Heart left ventricle (tissue), 16 donors: ENCODE data around the gene CHN2. TPM values are rescaled to one million over a fixed set of nuclear protein-coding genes. Genes with fewer than 3 reads are reported as not detected.
A peak's percentile ranks its signal among the peaks of the same experiment; 100 is the strongest.

Experiments used
- ATAC-seq, 4 donors: fragments of 200-7000 bp; cut with Tn5 transposase; one replicate each; pipeline ENCODE4 v1.9.1; 2020 to 2022; ENCODE audit warnings: moderate library complexity in 4 of 4, mild to moderate bottlenecking in 3 of 4, moderate number of reproducible peaks in 1 of 4
- DNase-seq, 5 donors: peaks; one replicate each; pipeline ENCODE4 v3.0.0-alpha.2; 2020
- H3K27ac ChIP-seq, 12 donors: fragments of 200-600 bp; sonication (generic) in 4 of 12; one replicate each; pipeline versions ENCODE4 v1.5.0 to v1.8.0; 2016 to 2022; ENCODE audit warnings: mild to moderate bottlenecking in 2 of 12
- H3K27me3 ChIP-seq, 9 donors: fragments of 200-600 bp; sonication (generic) in 2 of 9; one replicate each; pipeline versions ENCODE4 v1.5.1 to v1.8.0; 2016 to 2022; ENCODE audit warnings: mild to moderate bottlenecking in 3 of 9
- H3K36me3 ChIP-seq, 9 donors: fragments of 200-600 bp; sonication (generic) in 2 of 9; one replicate each; pipeline versions ENCODE4 v1.5.0 to v1.8.0; 2018 to 2022; ENCODE audit warnings: mild to moderate bottlenecking in 2 of 9
- H3K4me1 ChIP-seq, 12 donors: fragments of 200-600 bp; sonication (generic) in 4 of 12; one replicate each; pipeline versions ENCODE4 v1.5.0 to v1.8.0; 2016 to 2022; ENCODE audit warnings: mild to moderate bottlenecking in 3 of 12
- H3K4me3 ChIP-seq, 12 donors: fragments of 200-600 bp; sonication (generic) in 4 of 12; one replicate each; pipeline versions ENCODE4 v1.5.0 to v1.8.0; 2017 to 2022; ENCODE audit warnings: mild to moderate bottlenecking in 9 of 12, moderate library complexity in 4 of 12
- H3K9me3 ChIP-seq, 12 donors: fragments of 200-600 bp; sonication (generic) in 4 of 12; one replicate each; pipeline versions ENCODE4 v1.5.0 to v1.8.0; 2016 to 2022; ENCODE audit warnings: mild to moderate bottlenecking in 1 of 12
- CTCF ChIP-seq, 12 donors: fragments of 200-600 bp; sonication (generic) in 4 of 12; IDR thresholded peaks; one replicate each; pipeline versions ENCODE4 v1.5.0 to v1.8.0; 2018 to 2022; ENCODE audit warnings: antibody characterized with exemption in 12 of 12, mild to moderate bottlenecking in 5 of 12
- POLR2A ChIP-seq, 2 donors: fragments of 450-650 bp; IDR thresholded peaks; one replicate each; pipeline ENCODE4 v1.6.1; 2017; ENCODE audit warnings: antibody characterized with exemption in 2 of 2, mild to moderate bottlenecking in 2 of 2, moderate library complexity in 2 of 2
- WGBS, 4 donors: extraction: QIAGEN DNeasy Blood & Tissue Kit in 2 of 4; methylation state at CpG; one replicate each; pipeline versions ENCODE4 v1.1.5 to v1.1.7; 2013 to 2018; 5-methylcytosine and 5-hydroxymethylcytosine counted together
- intact Hi-C, 10 donors: fragments of 100-400 bp; cut with DNase I; formaldehyde crosslinking; loops; one replicate each; pipeline versions ENCODE4 v1.11.1 to v1.14.2; 2022
- polyA plus RNA-seq, 2 donors: library from polyadenylated mRNA; stranded (reverse); fragments of 200-250 nt; gene quantifications; one replicate each; pipeline ENCODE4 v1.2.3, GENCODE V29; 2013
- total RNA-seq, 9 donors: library from RNA; depleted of rRNA in 2 of 9; stranded (reverse); fragments of >200 nt in 2 of 9; fragmentation: NEBNext Ultra II Directional in 3 of 9; extraction: Animal tissue kit (Norgen Biotek cat#: 25700) in 3 of 9; gene quantifications; one replicate each; pipeline versions ENCODE4 v1.1.0 to v1.2.4, GENCODE V29; 2016 to 2023
- donor health status: ischemic (EF 13 %, LVEDD 7.1; RV severe dilation, severe dysfunction).
- donor health status: healthy with polysubstance abuse.
- donor health status: DM: no; HTN: yes; CAD: no.
- donor health status: DM: no; HTN: no; CAD: no.
- donor health status: ischemic (EF 25% LVEDD 6.9; RV normal size, moderate dysfunction).
- donor health status: ischemic (EF 25% LVEDD 5.7; RV mildly dilated, moderate dysfunction).
- donor health status: healthy.
- donor health status: DM: yes; HTN: yes; CAD: no.
- donor health status: ischemic (EF 35%, LVEDD 5.7; RV mildly dilated, moderate dysfunction).
- donor health status: nonischemic (EF 11% LVEDD 7.7; RV severe dilation, severe dysfunction).
- donor health status: DM: yes; HTN: yes; CAD: no.
- donor health status: PGD.
- donor health status: ischemic (EF 29% LVEDD 5.4; RV normal size, mild dysfunction).
- donor health status: nonischemic (EF 23%, LVEDD 6.1; RV moderate dilation, normal function).

The CHN2 gene
- total and polyA plus RNA-seq, 11 donors, result 11.2 to 54.4 (median 33.6) TPM

GRCh38 chr7:29341156-29341555 lies 146.6 kb downstream of the CHN2 start:
- no peaks in the 10 kb centered on the region for H3K27me3 ChIP-seq
- peaks cover 0 to 2% (median 0%) of the 10 kb centered on the region in 9 donors for H3K36me3 ChIP-seq
- intact Hi-C loops, result loop anchor here in 6 of 10 donors (5.0 to 10.0 kb wide), 4 partner anchors 96 to 416 kb away; partner anchors contain the start of gene CHN2 (in 5 of the 6)
- no peak for DNase-seq
- no peak for TF ChIP-seq POLR2A (IDR thresholded peaks at IDR 0.05)
- no peak overlapping the region for H3K27ac ChIP-seq
- ATAC-seq, result no peak
- H3K4me1 ChIP-seq, result peaks cover 0 to 36% (median 18%) of the 10 kb centered on the region in 12 donors
- no peaks in the 10 kb centered on the region for H3K9me3 ChIP-seq
- 84 to 95% (median 87%) methylated on average over 7 of the region's 7 CpGs for WGBS, 4 donors
- H3K4me3 ChIP-seq, result no peak overlapping the region

GRCh38 chr7:29342761-29343160 lies 148.2 kb downstream of the CHN2 start:
- H3K27me3 ChIP-seq, result no peaks in the 10 kb centered on the region
- H3K36me3 ChIP-seq, result peaks cover 0 to 5% (median 0%) of the 10 kb centered on the region in 9 donors
- no peak for ATAC-seq
- H3K4me1 ChIP-seq, result peaks cover 0 to 24% (median 8%) of the 10 kb centered on the region in 12 donors
- intact Hi-C loops, result loop anchor here in 6 of 10 donors (5.0 to 10.0 kb wide), 4 partner anchors 98 to 418 kb away; partner anchors contain the start of gene CHN2 (in 5 of the 6)
- TF ChIP-seq POLR2A (IDR thresholded peaks at IDR 0.05), result no peak
- no peak for TF ChIP-seq CTCF (IDR thresholded peaks at IDR 0.05)
- 77 to 87% (median 80%) methylated on average over 3 of the region's 3 CpGs for WGBS, 4 donors
- no peak overlapping the region for H3K27ac ChIP-seq
- no peaks in the 10 kb centered on the region for H3K9me3 ChIP-seq
- H3K4me3 ChIP-seq, result no peak overlapping the region
- DNase-seq, result no peak

- TF ChIP-seq CTCF (IDR thresholded peaks at IDR 0.05), result no peak
- no peak for TF ChIP-seq POLR2A (IDR thresholded peaks at IDR 0.05)
- intact Hi-C loops, result loop anchor here in 6 of 10 donors (5.0 to 10.0 kb wide), 4 partner anchors 99 to 419 kb away; partner anchors contain the start of gene CHN2 (in 5 of the 6)
- no peaks in the 10 kb centered on the region for H3K9me3 ChIP-seq
- H3K4me1 ChIP-seq, result peaks cover 0 to 17% (median 3%) of the 10 kb centered on the region in 12 donors
- no peaks in the 10 kb centered on the region for H3K27me3 ChIP-seq
- H3K27ac ChIP-seq, result no peak overlapping the region
- peaks cover 0 to 5% (median 0%) of the 10 kb centered on the region in 9 donors for H3K36me3 ChIP-seq
- no peak overlapping the region for H3K4me3 ChIP-seq
- ATAC-seq (peak in 1 of 4 donors; percentile 8), DNase-seq (no peak)
- 85 to 96% (median 93%) methylated on average over 2 of the region's 2 CpGs for WGBS, 4 donors
Measured at GRCh38 chr7:29343399-29343798, 148.8 kb downstream of the CHN2 start.

GRCh38 chr7:29344334-29344978 lies 149.9 kb downstream of the CHN2 start:
- Histone ChIP-seq H3K27ac (no peak overlapping the region), H3K4me1 (peaks cover 0 to 17% (median under 1%) of the 10 kb centered on the region in 12 donors), H3K9me3 (no peaks in the 10 kb centered on the region), H3K4me3 (no peak overlapping the region), H3K27me3 (no peaks in the 10 kb centered on the region), H3K36me3 (peaks cover 0 to 5% (median 0%) of the 10 kb centered on the region in 9 donors)
- no peak for DNase-seq
- TF ChIP-seq POLR2A (IDR thresholded peaks at IDR 0.05) (no peak), CTCF (IDR thresholded peaks at IDR 0.05) (no peak)
- no peak for ATAC-seq
- 93 to 99% (median 98%) methylated on average over 4 of the region's 4 CpGs for WGBS, 4 donors
- intact Hi-C loops, result loop anchor here in 7 of 10 donors (2.0 to 10.0 kb wide), 5 partner anchors 100 to 420 kb away; partner anchors contain the start of gene CHN2 (in 5 of the 7)
